AG04449 (cell line): ENCODE data around the gene SPPL3.

ENCODE experiments used
- CTCF ChIA-PET: fragments of 350-600 bp; formaldehyde crosslinking; extraction: SDS; loops from one replicate; lab custom pipeline; 2021; ENCODE audit warnings: antibody characterized with exemption; lab: Yijun Ruan, JAX
- POLR2A ChIA-PET: fragments of 400-600, 350-600 bp; formaldehyde crosslinking; extraction: SDS; loops from one replicate; lab custom pipeline; 2020; ENCODE audit warnings: antibody characterized with exemption, inconsistent platforms; lab: Yijun Ruan, JAX
- DNase-seq: peaks from one replicate; pipeline ENCODE4 v3.0.0-alpha.2; 2010; ENCODE audit warnings: low read depth, low spot score
- H3K4me3 ChIP-seq: 2 replicates; pipeline ENCODE4 v1.5.1; 2011; ENCODE audit warnings: low read depth, mild to moderate bottlenecking, control low read depth, low read length
- CTCF ChIP-seq: IDR thresholded peaks from one replicate; pipeline ENCODE4 v1.5.1; 2011; ENCODE audit warnings: mild to moderate bottlenecking, moderate library complexity, low read length, control low read depth, inconsistent platforms; ENCODE audit not compliant: insufficient read depth; ENCODE audit errors: missing control alignments

Gene SPPL3

GRCh38 chr12:120847814-120848213 is 56.3 kb downstream of the SPPL3 start:
- H3K4me3 ChIP-seq = no peak overlapping the region
- ChIA-PET CTCF (interaction anchor here (1.1 kb wide), 1 partner anchor 9 kb away, joined by 6 read pairs; no protein-coding TSS in a partner anchor), POLR2A (no interaction called here)
- no peak for DNase-seq
- TF ChIP-seq CTCF = no peak

GRCh38 chr12:120847392-120847791 is 56.8 kb downstream of the SPPL3 start:
- CTCF ChIA-PET = interaction anchor here (0.9 to 1.1 kb wide), 2 partner anchors 10 to 198 kb away, joined by 3 to 6 read pairs; no protein-coding TSS in a partner anchor
- POLR2A ChIA-PET = no interaction called here
- H3K4me3 ChIP-seq = no peak overlapping the region
- no peak for DNase-seq
- no peak for TF ChIP-seq CTCF

GRCh38 chr12:120846721-120847120 is 57.4 kb downstream of the SPPL3 start:
- H3K4me3 ChIP-seq = no peak overlapping the region
- CTCF ChIA-PET = interaction anchor here (0.6 to 1.2 kb wide), 3 partner anchors 10 to 213 kb away, joined by 3 read pairs; no protein-coding TSS in a partner anchor
- POLR2A ChIA-PET = no interaction called here
- DNase-seq = no peak
- TF ChIP-seq CTCF = no peak

GRCh38 chr12:120845696-120846095 is 58.5 kb downstream of the SPPL3 start:
- ChIA-PET CTCF (interaction anchor here (1.2 to 1.5 kb wide), 2 partner anchors 10 to 11 kb away, joined by 3 to 4 read pairs; no protein-coding TSS in a partner anchor), POLR2A (no interaction called here)

GRCh38 chr12:120844768-120845449 is 59.2 kb downstream of the SPPL3 start:
- ChIA-PET POLR2A (no interaction called here), CTCF (interaction anchor here (0.9 to 1.5 kb wide), 2 partner anchors 10 to 12 kb away, joined by 3 to 4 read pairs; no protein-coding TSS in a partner anchor)
- no peak for DNase-seq
- H3K4me3 ChIP-seq = no peak overlapping the region
- TF ChIP-seq CTCF = no peak

More at GRCh38 chr12:120845696-120846095, 58.5 kb downstream of the SPPL3 start:
- no peak for TF ChIP-seq CTCF
- H3K4me3 ChIP-seq = no peak overlapping the region
- DNase-seq = no peak

GRCh38 chr12:120844297-120844696 is 59.9 kb downstream of the SPPL3 start:
- H3K4me3 ChIP-seq = no peak overlapping the region
- DNase-seq = no peak
- POLR2A ChIA-PET = no interaction called here
- no peak for TF ChIP-seq CTCF
- CTCF ChIA-PET = interaction anchor here (0.9 kb wide), 1 partner anchor 13 kb away, joined by 3 read pairs; no protein-coding TSS in a partner anchor
